Testis (tissue), 3 donors: Measurements from ENCODE around the gene SHROOM2. TPM values are rescaled to one million over a fixed set of nuclear protein-coding genes. Genes with fewer than 3 reads are reported as not detected.
"Not testable (repeated sequence)": the region's sequence is repeated elsewhere in the genome, so short reads cannot be mapped to it uniquely, and the experiment has no call there.

Experiments used
- DNase-seq: peaks from one replicate; pipeline ENCODE4 v3.0.0-alpha.2; 2019
- H3K27ac ChIP-seq, 2 donors: fragments of 200-600 bp; sonication (generic); one replicate each; pipeline ENCODE4 v1.5.1; 2019
- H3K27me3 ChIP-seq: fragments of 200-600 bp; sonication (generic); one replicate; pipeline ENCODE4 v1.5.1; 2019
- H3K36me3 ChIP-seq: fragments of 200-600 bp; sonication (generic); one replicate; pipeline ENCODE4 v1.5.1; 2017; ENCODE audit warnings: low read depth; ENCODE audit errors: missing control alignments
- H3K4me1 ChIP-seq: fragments of 200-600 bp; sonication (generic); one replicate; pipeline ENCODE4 v1.5.1; 2019
- H3K4me3 ChIP-seq, 2 donors: fragments of 200-600 bp; sonication (generic); one replicate each; pipeline ENCODE4 v1.5.1; 2017 to 2019
- H3K9me3 ChIP-seq: fragments of 200-600 bp; sonication (generic); one replicate; pipeline ENCODE4 v1.5.1; 2017
- POLR2A ChIP-seq: fragments of 450-650 bp; IDR thresholded peaks from one replicate; pipeline ENCODE4 v1.6.1; 2017; ENCODE audit warnings: antibody characterized with exemption, mild to moderate bottlenecking, moderate library complexity
- WGBS, 2 donors: methylation state at CpG; one replicate each; pipeline ENCODE4 v1.1.5; 2018; 5-methylcytosine and 5-hydroxymethylcytosine counted together
- intact Hi-C: fragments of 100-400 bp; cut with DNase I; formaldehyde crosslinking; loops from one replicate; pipeline ENCODE4 v1.15.1; 2023; ENCODE audit warnings: low total_unique reads
- polyA plus RNA-seq: library from polyadenylated mRNA; stranded (reverse); fragments of 350-450 nt; fragmentation: Illumina TruSeq; extraction: RNeasy Lipid Tissue Mini Kit (QIAGEN cat#74804); gene quantifications from one replicate; pipeline ENCODE4 v1.2.3, GENCODE V29; 2014; ENCODE audit warnings: low read depth, low replicate concordance; ENCODE audit not compliant: insufficient read depth
- total RNA-seq, 2 donors: library from RNA; depleted of rRNA; stranded (reverse); fragments of >200 nt; gene quantifications; one replicate each; pipeline ENCODE4 v1.2.3, GENCODE V29; 2016
- TF ChIP-seq, protein P1 (sequence below), 3 experiments: fragments of 450-650 bp in 2 of 3; fragments of 200-600 bp in 1 of 3; sonication (generic) in 1 of 3; IDR thresholded peaks; one replicate each; pipeline ENCODE4 v1.5.1; 2016 to 2019; ENCODE audit warnings: antibody characterized with exemption in 3 of 3, mild to moderate bottlenecking in 2 of 3, moderate library complexity in 1 of 3

Gene SHROOM2
- total and polyA plus RNA-seq, 3 donors from 2014 or later: 8.2 to 46.0 (median 22.1) TPM

DNA sequence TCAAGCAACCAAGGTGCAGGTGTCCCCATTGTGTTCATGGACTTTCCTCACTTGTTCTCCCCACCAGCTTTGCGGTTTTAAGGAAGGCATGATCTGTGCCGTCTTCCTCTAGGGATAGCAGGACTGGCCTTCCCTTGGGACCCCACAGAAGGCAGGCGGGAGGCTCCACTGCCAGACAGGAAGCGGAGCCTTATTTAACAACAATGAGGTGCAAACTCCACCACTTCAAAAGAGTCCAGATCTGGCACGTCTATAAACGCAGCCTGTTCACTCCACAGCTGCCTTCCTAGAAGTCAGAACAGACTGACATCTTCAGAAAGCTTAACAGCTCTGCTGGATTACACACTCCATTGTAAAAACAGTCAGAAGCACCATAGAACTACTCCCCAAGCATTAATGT lies 18.9 kb upstream of the SHROOM2 start:
- WGBS, 2 donors: 48 to 81% methylated on average over 6 of the region's 6 CpGs
- Histone ChIP-seq H3K27ac (no peak overlapping the region), H3K4me1 (no peaks in the 10 kb centered on the region), H3K27me3 (no peaks in the 10 kb centered on the region), H3K4me3 (no peak overlapping the region), H3K9me3 (no peaks in the 10 kb centered on the region), H3K36me3 (no peaks in the 10 kb centered on the region)
- intact Hi-C loops: no loop called here
- DNase-seq: no peak
- no peak for TF ChIP-seq POLR2A
- TF ChIP-seq, protein P1, sequence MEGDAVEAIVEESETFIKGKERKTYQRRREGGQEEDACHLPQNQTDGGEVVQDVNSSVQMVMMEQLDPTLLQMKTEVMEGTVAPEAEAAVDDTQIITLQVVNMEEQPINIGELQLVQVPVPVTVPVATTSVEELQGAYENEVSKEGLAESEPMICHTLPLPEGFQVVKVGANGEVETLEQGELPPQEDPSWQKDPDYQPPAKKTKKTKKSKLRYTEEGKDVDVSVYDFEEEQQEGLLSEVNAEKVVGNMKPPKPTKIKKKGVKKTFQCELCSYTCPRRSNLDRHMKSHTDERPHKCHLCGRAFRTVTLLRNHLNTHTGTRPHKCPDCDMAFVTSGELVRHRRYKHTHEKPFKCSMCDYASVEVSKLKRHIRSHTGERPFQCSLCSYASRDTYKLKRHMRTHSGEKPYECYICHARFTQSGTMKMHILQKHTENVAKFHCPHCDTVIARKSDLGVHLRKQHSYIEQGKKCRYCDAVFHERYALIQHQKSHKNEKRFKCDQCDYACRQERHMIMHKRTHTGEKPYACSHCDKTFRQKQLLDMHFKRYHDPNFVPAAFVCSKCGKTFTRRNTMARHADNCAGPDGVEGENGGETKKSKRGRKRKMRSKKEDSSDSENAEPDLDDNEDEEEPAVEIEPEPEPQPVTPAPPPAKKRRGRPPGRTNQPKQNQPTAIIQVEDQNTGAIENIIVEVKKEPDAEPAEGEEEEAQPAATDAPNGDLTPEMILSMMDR (IDR thresholded peaks at IDR 0.05): no peak

GRCh38 chrX:9768321-9768839 lies 17.8 kb upstream of the SHROOM2 start:
- intact Hi-C loops, H3K4me3 ChIP-seq: not testable (repeated sequence)
- 80 to 83% methylated on average over 1 to 5 of the region's 5 CpGs for WGBS, 2 donors

DNA sequence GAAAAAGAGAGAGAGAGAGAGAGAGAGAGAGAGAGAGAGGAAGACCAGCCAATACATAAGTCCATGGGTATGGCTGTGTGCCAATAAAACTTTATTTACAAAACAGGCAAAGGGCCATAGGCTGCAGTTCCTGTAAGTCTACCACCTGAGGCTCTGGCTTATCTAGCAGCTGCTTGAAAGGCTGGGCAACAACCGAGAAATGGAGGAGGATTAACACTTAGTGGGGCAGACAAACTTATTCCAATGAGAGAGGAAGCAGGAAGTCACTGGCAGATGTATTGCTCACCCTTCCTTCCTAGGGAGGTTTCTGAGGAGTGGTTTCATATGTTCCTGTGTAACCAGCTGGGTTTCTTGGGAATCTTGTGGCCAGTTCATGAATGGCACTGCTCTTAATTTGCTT lies 15.9 kb upstream of the SHROOM2 start:
- no peaks in the 10 kb centered on the region for H3K27me3 ChIP-seq
- no peaks in the 10 kb centered on the region for H3K9me3 ChIP-seq
- H3K4me3 ChIP-seq: no peak overlapping the region
- no peak for DNase-seq
- H3K4me1 ChIP-seq: no peaks in the 10 kb centered on the region
- 73 to 94% methylated on average over 1 of the region's 1 CpG for WGBS, 2 donors
- no peak for TF ChIP-seq POLR2A
- intact Hi-C loops: no loop called here
- H3K36me3 ChIP-seq: no peaks in the 10 kb centered on the region
- no peak overlapping the region for H3K27ac ChIP-seq

More at GRCh38 chrX:9768321-9768839, 17.8 kb upstream of the SHROOM2 start:
- not testable (repeated sequence) for H3K36me3 ChIP-seq, H3K27ac ChIP-seq, H3K9me3 ChIP-seq, DNase-seq, H3K4me1 ChIP-seq, H3K27me3 ChIP-seq

DNA sequence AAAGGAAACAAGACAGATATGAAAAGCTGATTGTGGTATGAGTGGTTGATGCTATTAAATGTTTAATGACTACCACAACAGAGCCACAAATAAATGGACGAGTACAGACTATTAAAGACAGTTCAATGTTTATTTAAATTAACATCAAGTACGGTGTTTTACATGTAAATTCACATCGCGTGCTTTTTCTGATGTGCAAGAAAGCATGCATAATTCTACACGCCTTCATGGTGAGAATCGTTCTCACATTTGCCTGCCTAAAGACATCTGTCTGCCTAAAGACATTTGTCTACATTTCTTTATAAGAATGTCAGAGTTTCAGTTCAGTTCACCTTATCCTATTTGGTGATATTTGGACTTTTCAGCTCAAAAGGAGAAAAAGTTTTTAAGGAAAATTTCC lies 13.3 kb upstream of the SHROOM2 start:
- H3K27ac ChIP-seq: no peak overlapping the region
- no peaks in the 10 kb centered on the region for H3K36me3 ChIP-seq
- H3K4me1 ChIP-seq: no peaks in the 10 kb centered on the region
- WGBS, 2 donors: 86 to 97% methylated on average over 6 of the region's 6 CpGs
- no peak for DNase-seq
- H3K9me3 ChIP-seq: no peaks in the 10 kb centered on the region
- intact Hi-C loops: no loop called here
- H3K4me3 ChIP-seq: no peak overlapping the region
- H3K27me3 ChIP-seq: no peaks in the 10 kb centered on the region
- TF ChIP-seq POLR2A: no peak
- TF ChIP-seq, protein P1 (IDR thresholded peaks at IDR 0.05): no peak

GRCh38 chrX:9775930-9776329 lies 10.3 kb upstream of the SHROOM2 start:
- intact Hi-C loops: no loop called here
- Histone ChIP-seq H3K27me3 (no peaks in the 10 kb centered on the region), H3K4me3 (no peak overlapping the region), H3K9me3 (no peaks in the 10 kb centered on the region), H3K36me3 (no peaks in the 10 kb centered on the region), H3K4me1 (no peaks in the 10 kb centered on the region), H3K27ac (no peak overlapping the region)
- DNase-seq: no peak
- 83 to 89% methylated on average over 8 of the region's 8 CpGs for WGBS, 2 donors
- TF ChIP-seq, protein P1 (IDR thresholded peaks at IDR 0.05): no peak
- no peak for TF ChIP-seq POLR2A

DNA sequence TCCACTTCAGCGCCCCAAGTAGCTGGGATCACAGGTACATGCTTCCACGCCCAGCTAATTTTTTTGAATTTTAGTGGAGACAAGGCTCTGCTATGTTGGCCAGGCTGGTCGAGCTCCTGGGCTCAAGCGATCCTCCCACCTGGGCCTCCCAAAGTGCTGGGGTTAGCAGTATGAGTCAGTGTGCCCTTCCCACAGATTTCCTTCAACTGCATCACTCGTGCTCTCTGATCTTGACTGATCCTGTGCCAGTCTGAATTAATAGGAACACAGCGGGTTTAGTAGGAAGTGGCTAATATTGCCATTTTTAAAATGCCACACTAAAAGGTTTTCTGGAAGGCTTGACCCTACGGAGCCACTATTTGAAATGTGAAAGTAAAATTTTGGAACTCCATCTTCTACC lies 4.3 kb upstream of the SHROOM2 start:
- TF ChIP-seq, protein P1 (IDR thresholded peaks at IDR 0.05): no peak
- no peak for TF ChIP-seq POLR2A
- no peak for DNase-seq
- no peaks in the 10 kb centered on the region for H3K4me1 ChIP-seq
- intact Hi-C loops: no loop called here
- H3K36me3 ChIP-seq: no peaks in the 10 kb centered on the region
- no peaks in the 10 kb centered on the region for H3K9me3 ChIP-seq
- H3K4me3 ChIP-seq: no peak overlapping the region
- 56 to 87% methylated on average over 3 to 7 of the region's 7 CpGs for WGBS, 2 donors
- H3K27me3 ChIP-seq: no peaks in the 10 kb centered on the region
- H3K27ac ChIP-seq: no peak overlapping the region
